Measurements from ENCODE around the gene PATJ. TPM values are rescaled to one million over a fixed set of nuclear protein-coding genes. Genes with fewer than 3 reads are reported as not detected.

PATJ gene
- total and polyA plus RNA-seq, 10 donors: 2.3 to 32.2 (median 17.7) TPM

DNA sequence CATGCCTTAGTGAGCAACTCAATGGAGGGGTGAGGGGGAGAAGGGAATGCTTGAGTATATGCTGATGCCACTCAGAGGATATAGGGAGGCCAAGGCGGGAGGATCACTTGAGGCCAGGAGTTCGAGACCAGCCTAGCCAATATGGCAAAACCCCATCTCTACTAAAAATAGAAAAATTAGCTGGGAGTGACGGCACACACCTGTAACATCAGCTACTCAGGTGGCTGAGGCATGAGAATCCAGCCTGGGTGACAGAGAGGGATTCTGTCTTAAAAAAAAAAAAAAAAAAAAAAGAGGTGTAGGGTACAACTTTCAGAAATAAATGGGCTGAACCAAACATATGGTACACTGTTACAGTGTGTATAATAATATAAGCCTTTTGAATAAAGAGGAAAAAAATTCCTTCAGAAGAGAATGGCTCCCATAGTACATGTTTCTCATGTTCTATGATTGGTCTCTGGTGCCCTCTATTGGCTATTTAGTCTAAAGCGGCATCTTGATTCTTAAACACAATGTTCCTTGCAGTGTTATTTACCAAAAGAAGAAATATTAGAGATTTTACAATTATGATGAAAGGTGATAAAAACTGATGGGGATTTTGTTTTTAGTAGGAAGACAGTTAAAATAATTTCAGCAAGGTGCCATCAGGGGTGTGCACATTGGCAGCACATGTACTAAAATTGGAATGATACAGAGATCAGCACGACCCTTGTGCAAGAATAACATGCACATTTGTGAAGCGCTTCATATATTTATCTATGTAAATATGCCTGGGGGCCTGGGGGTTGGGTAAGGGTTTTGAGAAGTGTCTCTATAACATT is 109.8 kb downstream of the PATJ start:
- TF ChIP-seq POLR2AphosphoS5 (IDR thresholded peaks at IDR 0.05): no peak
- no peak for TF ChIP-seq POLR2A (IDR thresholded peaks at IDR 0.05)
- TF ChIP-seq, protein P1, sequence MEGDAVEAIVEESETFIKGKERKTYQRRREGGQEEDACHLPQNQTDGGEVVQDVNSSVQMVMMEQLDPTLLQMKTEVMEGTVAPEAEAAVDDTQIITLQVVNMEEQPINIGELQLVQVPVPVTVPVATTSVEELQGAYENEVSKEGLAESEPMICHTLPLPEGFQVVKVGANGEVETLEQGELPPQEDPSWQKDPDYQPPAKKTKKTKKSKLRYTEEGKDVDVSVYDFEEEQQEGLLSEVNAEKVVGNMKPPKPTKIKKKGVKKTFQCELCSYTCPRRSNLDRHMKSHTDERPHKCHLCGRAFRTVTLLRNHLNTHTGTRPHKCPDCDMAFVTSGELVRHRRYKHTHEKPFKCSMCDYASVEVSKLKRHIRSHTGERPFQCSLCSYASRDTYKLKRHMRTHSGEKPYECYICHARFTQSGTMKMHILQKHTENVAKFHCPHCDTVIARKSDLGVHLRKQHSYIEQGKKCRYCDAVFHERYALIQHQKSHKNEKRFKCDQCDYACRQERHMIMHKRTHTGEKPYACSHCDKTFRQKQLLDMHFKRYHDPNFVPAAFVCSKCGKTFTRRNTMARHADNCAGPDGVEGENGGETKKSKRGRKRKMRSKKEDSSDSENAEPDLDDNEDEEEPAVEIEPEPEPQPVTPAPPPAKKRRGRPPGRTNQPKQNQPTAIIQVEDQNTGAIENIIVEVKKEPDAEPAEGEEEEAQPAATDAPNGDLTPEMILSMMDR (IDR thresholded peaks at IDR 0.05 in 8 of 11, conservative IDR thresholded peaks at IDR 0.05 in 3 of 11): peak in 9 of 11 experiments; percentile 20 to 78 (median 64)
- no peaks in the 10 kb centered on the region for H3K9me3 ChIP-seq
- no peak for DNase-seq
- no peaks in the 10 kb centered on the region for H3K4me1 ChIP-seq
- H3K36me3 ChIP-seq: peaks cover 0 to 16% (median 6%) of the 10 kb centered on the region in 6 donors
- H3K27ac ChIP-seq: no peak overlapping the region
- intact Hi-C loops (cut with DNase I; ENCODE audit: low total_unique reads): loop anchor here (5.0 to 10.0 kb wide), 3 partner anchors 397 to 1875 kb away; no protein-coding TSS in a partner anchor
- no peaks in the 10 kb centered on the region for H3K27me3 ChIP-seq (replicated peaks in 1 of 7)
- H3K4me3 ChIP-seq: no peak overlapping the region
- WGBS, 5 donors: 71 to 82% (median 75%) methylated on average over 6 of the region's 6 CpGs

DNA sequence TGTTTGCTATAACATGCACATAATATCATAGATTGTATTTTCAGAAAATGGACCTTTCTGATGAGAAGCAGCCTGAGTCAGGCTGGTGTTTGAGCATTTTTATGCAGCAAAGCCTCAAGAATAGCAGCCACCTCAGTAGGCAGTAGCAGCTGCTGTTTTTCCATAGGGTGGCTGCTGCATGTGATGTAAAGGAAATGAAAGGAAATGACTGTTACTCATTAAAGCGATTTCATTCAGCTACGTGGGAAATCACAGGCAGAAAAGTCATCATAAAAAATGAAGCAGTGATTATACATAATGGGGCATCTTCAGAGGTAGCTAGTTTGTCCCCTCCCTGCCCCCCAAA is 110.4 kb downstream of the PATJ start:
- no peak for TF ChIP-seq POLR2A (IDR thresholded peaks at IDR 0.05)
- no peaks in the 10 kb centered on the region for H3K4me1 ChIP-seq
- intact Hi-C loops (cut with DNase I; ENCODE audit: low total_unique reads): loop anchor here (5.0 to 10.0 kb wide), 3 partner anchors 398 to 1875 kb away; no protein-coding TSS in a partner anchor
- no peaks in the 10 kb centered on the region for H3K27me3 ChIP-seq (replicated peaks in 1 of 7)
- peaks cover 0 to 19% (median 6%) of the 10 kb centered on the region in 6 donors for H3K36me3 ChIP-seq
- no peak for DNase-seq
- H3K9me3 ChIP-seq: no peaks in the 10 kb centered on the region
- no peak overlapping the region for H3K4me3 ChIP-seq
- H3K27ac ChIP-seq: no peak overlapping the region
- 51 to 67% (median 62%) methylated on average over 2 of the region's 2 CpGs for WGBS, 5 donors

DNA sequence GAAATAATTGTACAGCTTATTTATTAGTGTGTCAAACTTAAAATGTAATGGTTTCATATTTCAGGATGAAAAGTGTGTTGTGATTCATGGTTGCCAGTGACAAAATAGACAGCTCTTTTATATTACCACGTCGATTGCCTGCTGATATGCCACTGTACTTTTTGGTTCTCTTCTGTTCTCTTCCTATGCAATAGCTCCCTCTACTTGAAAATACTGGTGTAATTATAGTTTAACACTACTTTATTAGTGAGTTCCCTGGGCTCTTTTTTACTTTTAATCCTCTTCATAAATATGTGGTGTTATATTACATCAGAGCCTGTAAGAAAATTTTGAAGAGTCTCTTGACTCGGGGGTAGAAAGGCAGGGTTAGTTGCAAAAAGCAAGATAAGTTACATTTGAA is 111.3 kb downstream of the PATJ start:
- intact Hi-C loops (cut with DNase I; ENCODE audit: low total_unique reads): loop anchor here (5.0 to 10.0 kb wide), 3 partner anchors 399 to 1876 kb away; no protein-coding TSS in a partner anchor
- Histone ChIP-seq H3K27ac (no peak overlapping the region), H3K36me3 (peaks cover 0 to 28% (median 9%) of the 10 kb centered on the region in 6 donors), H3K4me3 (no peak overlapping the region), H3K27me3 (replicated peaks in 1 of 7) (no peaks in the 10 kb centered on the region), H3K4me1 (no peaks in the 10 kb centered on the region), H3K9me3 (no peaks in the 10 kb centered on the region)
- TF ChIP-seq POLR2AphosphoS5 (IDR thresholded peaks at IDR 0.05) (no peak), POLR2A (IDR thresholded peaks at IDR 0.05) (no peak)
- TF ChIP-seq, protein P1 (IDR thresholded peaks at IDR 0.05 in 8 of 11, conservative IDR thresholded peaks at IDR 0.05 in 3 of 11): peak in 1 of 11 experiments; percentile 18
- WGBS, 5 donors: 33 to 60% (median 39%) methylated on average over 3 of the region's 3 CpGs
- DNase-seq: no peak

DNA sequence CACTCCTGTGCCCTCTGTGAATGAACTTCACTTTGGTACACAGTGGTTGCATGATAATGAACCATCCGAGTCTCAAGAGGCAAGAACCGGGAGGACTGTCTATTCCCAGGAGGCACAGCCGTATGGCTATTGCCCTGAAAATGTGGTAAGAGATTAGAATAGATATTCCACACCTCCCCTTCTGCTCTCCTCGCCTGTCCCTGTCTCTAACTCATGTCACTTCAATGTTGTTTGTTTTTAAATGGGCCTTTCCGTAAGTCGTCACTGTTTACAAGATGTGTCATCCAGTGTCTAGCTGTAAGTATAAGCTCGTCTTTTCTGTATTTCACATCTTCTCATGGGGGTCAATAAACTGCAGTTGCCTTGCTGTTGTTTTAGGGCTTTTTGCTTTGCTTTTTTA is 122.2 kb downstream of the PATJ start:
- H3K4me1 ChIP-seq: no peaks in the 10 kb centered on the region
- H3K4me3 ChIP-seq: no peak overlapping the region
- TF ChIP-seq, protein P1 (IDR thresholded peaks at IDR 0.05 in 8 of 11, conservative IDR thresholded peaks at IDR 0.05 in 3 of 11): no peak
- TF ChIP-seq POLR2A (IDR thresholded peaks at IDR 0.05) (no peak), POLR2AphosphoS5 (IDR thresholded peaks at IDR 0.05) (no peak)
- WGBS, 5 donors: 90 to 96% (median 90%) methylated on average over 7 of the region's 7 CpGs
- no peak for DNase-seq
- intact Hi-C loops (cut with DNase I; ENCODE audit: low total_unique reads): loop anchor here (10.0 kb wide), 1 partner anchor 890 kb away; no protein-coding TSS in a partner anchor
- H3K27me3 ChIP-seq (replicated peaks in 1 of 7): no peaks in the 10 kb centered on the region
- peaks cover 0 to 64% (median 13%) of the 10 kb centered on the region in 6 donors for H3K36me3 ChIP-seq
- peaks cover 0 to 9% (median 1%) of the 10 kb centered on the region in 8 donors for H3K9me3 ChIP-seq
- no peak overlapping the region for H3K27ac ChIP-seq
